ENCODE measurements around the gene OGFOD1. TPM values are rescaled to one million over a fixed set of nuclear protein-coding genes. Genes with fewer than 3 reads are reported as not detected.

OGFOD1 gene
- total and polyA plus RNA-seq, 9 of the 15 experiments (the other 6 are each of a cell fraction or from before 2014, with no cell fraction given), result 60.4 to 134 (median 85.8) TPM

- TF ChIP-seq RNF2 (IDR thresholded peaks at IDR 0.05) (no peak), BHLHE40 (IDR thresholded peaks at IDR 0.05; ENCODE audit: low read length) (no peak), ZHX1 (conservative IDR thresholded peaks at IDR 0.05; ENCODE audit: low read length) (no peak), CHD4 (IDR thresholded peaks at IDR 0.05; ENCODE audit: insufficient read depth, insufficient replicate concordance, low read depth, low read length, poor library complexity, severe bottlenecking) (peak; percentile 83), CHD2 (IDR thresholded peaks at IDR 0.05; ENCODE audit: low read depth, low read length) (no peak), ZNF217 (CRISPR knock-in tag; IDR thresholded peaks at IDR 0.05) (no peak), PREB (CRISPR knock-in tag; IDR thresholded peaks at IDR 0.05) (no peak), ESRRA (IDR thresholded peaks at IDR 0.05; ENCODE audit: borderline replicate concordance, low read depth) (peak; percentile 16; the same call in 1 of the 2 replicates), CC2D1A (IDR thresholded peaks at IDR 0.05) (no peak), ZNF76 (CRISPR knock-in tag; IDR thresholded peaks at IDR 0.05; ENCODE audit: borderline replicate concordance) (no peak), GTF2B (IDR thresholded peaks at IDR 0.05; ENCODE audit: extremely low read depth, insufficient read length) (no peak), ARID3B (CRISPR knock-in tag; IDR thresholded peaks at IDR 0.05; ENCODE audit: borderline replicate concordance) (no peak), USF2 (CRISPR knock-in tag; IDR thresholded peaks at IDR 0.05) (no peak)
Measured at GRCh38 chr16:56451753-56452689, 667 bp downstream of the OGFOD1 start (continued).
